Measurements from ENCODE around the gene SSH2.

Gene SSH2

GRCh38 chr17:29697371-29697770, 232.7 kb downstream of the SSH2 start:
- H3K9me3 ChIP-seq = no peaks in the 10 kb centered on the region
- H3K4me3 ChIP-seq (ENCODE audit: low read depth, low read length) = no peak overlapping the region
- no peaks in the 10 kb centered on the region for H3K27me3 ChIP-seq
- TF ChIP-seq, protein P1, sequence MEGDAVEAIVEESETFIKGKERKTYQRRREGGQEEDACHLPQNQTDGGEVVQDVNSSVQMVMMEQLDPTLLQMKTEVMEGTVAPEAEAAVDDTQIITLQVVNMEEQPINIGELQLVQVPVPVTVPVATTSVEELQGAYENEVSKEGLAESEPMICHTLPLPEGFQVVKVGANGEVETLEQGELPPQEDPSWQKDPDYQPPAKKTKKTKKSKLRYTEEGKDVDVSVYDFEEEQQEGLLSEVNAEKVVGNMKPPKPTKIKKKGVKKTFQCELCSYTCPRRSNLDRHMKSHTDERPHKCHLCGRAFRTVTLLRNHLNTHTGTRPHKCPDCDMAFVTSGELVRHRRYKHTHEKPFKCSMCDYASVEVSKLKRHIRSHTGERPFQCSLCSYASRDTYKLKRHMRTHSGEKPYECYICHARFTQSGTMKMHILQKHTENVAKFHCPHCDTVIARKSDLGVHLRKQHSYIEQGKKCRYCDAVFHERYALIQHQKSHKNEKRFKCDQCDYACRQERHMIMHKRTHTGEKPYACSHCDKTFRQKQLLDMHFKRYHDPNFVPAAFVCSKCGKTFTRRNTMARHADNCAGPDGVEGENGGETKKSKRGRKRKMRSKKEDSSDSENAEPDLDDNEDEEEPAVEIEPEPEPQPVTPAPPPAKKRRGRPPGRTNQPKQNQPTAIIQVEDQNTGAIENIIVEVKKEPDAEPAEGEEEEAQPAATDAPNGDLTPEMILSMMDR (IDR thresholded peaks at IDR 0.05; ENCODE audit: low read depth, low read length) = no peak
- DNase-seq = no peak
- peaks cover 7% of the 10 kb centered on the region; the same call in 1 of the 2 replicates for H3K36me3 ChIP-seq
- H3K4me1 ChIP-seq = no peaks in the 10 kb centered on the region

- H3K4me1 ChIP-seq = no peaks in the 10 kb centered on the region
- TF ChIP-seq, protein P1 (IDR thresholded peaks at IDR 0.05; ENCODE audit: low read depth, low read length) = no peak
These were observed 235.0 kb downstream of the SSH2 start for GRCh38 chr17:29694918-29695563.

DNA sequence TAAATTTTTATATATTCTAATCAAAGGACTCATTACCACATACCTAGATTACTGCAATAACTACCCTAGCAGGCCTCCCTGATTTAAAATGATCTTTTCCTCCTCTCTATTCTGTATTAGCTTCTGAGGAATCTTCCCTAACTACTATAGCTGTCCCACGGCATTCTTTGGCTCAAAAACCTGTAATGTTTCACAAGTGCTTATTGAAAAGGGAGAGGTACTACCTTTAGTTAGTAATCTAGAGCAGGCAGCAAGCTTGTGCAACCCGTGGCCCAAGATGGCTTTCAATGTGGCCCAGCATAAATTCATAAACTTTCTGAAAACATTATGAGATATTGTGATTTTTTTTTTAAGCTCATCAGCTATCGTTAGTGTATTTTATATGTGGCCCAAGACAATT, 236.3 kb downstream of the SSH2 start:
- Histone ChIP-seq H3K9me3 (no peaks in the 10 kb centered on the region), H3K4me1 (no peaks in the 10 kb centered on the region), H3K36me3 (peaks cover 5% of the 10 kb centered on the region; the same call in 1 of the 2 replicates), H3K4me3 (ENCODE audit: low read depth, low read length) (no peak overlapping the region), H3K27me3 (no peaks in the 10 kb centered on the region)
- TF ChIP-seq, protein P1 (IDR thresholded peaks at IDR 0.05; ENCODE audit: low read depth, low read length) = no peak
- DNase-seq = no peak

More at GRCh38 chr17:29694918-29695563, 235.0 kb downstream of the SSH2 start:
- no peak for DNase-seq
- Histone ChIP-seq H3K4me3 (ENCODE audit: low read depth, low read length) (no peak overlapping the region), H3K36me3 (peaks cover 5% of the 10 kb centered on the region; the same call in 1 of the 2 replicates), H3K9me3 (no peaks in the 10 kb centered on the region), H3K27me3 (no peaks in the 10 kb centered on the region)

- H3K4me3 ChIP-seq (ENCODE audit: low read depth, low read length) = no peak overlapping the region
- H3K9me3 ChIP-seq = no peaks in the 10 kb centered on the region
- no peaks in the 10 kb centered on the region for H3K4me1 ChIP-seq
- H3K27me3 ChIP-seq = no peaks in the 10 kb centered on the region
- TF ChIP-seq, protein P1 (IDR thresholded peaks at IDR 0.05; ENCODE audit: low read depth, low read length) = no peak
- H3K36me3 ChIP-seq = no peaks in the 10 kb centered on the region; the same call in 1 of the 2 replicates
- DNase-seq = no peak
These were observed 242.4 kb downstream of the SSH2 start for GRCh38 chr17:29687596-29687995.

GRCh38 chr17:29686993-29687590, 242.9 kb downstream of the SSH2 start:
- no peaks in the 10 kb centered on the region for H3K9me3 ChIP-seq
- no peaks in the 10 kb centered on the region for H3K4me1 ChIP-seq
- H3K4me3 ChIP-seq (ENCODE audit: low read depth, low read length) = no peak overlapping the region
- DNase-seq = no peak
- TF ChIP-seq, protein P1 (IDR thresholded peaks at IDR 0.05; ENCODE audit: low read depth, low read length) = no peak
- no peaks in the 10 kb centered on the region; the same call in 1 of the 2 replicates for H3K36me3 ChIP-seq
- H3K27me3 ChIP-seq = no peaks in the 10 kb centered on the region

GRCh38 chr17:29683481-29683880, 246.5 kb downstream of the SSH2 start:
- Histone ChIP-seq H3K9me3 (no peaks in the 10 kb centered on the region), H3K27me3 (no peaks in the 10 kb centered on the region), H3K4me1 (no peaks in the 10 kb centered on the region), H3K4me3 (ENCODE audit: low read depth, low read length) (no peak overlapping the region), H3K36me3 (no peaks in the 10 kb centered on the region; the same call in none of the 2 replicates)
- no peak for DNase-seq
- TF ChIP-seq, protein P1 (IDR thresholded peaks at IDR 0.05; ENCODE audit: low read depth, low read length) = no peak

All from BE2C (cell line).